ENCODE results near the gene CSNK1G2.

DNA sequence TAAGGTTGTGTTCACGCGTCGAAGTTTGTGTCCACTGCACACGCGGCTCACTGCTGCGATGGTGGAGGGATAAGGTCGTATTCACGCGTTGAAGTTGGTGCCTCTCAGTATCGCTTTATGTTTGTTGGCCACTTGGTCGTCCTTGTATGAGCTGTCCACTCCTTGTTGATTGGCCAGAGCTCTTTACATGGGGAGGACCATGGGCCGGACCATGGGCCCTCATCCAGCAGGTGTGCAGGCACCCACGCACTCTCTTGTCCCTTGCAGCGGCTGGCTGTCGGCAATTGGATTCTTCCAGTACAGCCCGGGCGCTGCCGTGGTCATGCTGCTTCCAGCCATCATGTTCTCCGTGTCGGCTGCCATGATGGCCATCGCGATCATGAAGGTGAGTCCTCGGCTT lies 18.2 kb upstream of the CSNK1G2 start:
- TF ChIP-seq ARNT (IDR thresholded peaks at IDR 0.05) (no peak), ELF4 (IDR thresholded peaks at IDR 0.05) (no peak)
